Neural cell (in vitro differentiated cells): ENCODE measurements around the gene PFKFB3.

Experiments
- EP300 ChIP-seq: fragments of 450-650 bp; conservative IDR thresholded peaks from 2 replicates; pipeline ENCODE4 v1.6.1; 2014; ENCODE audit warnings: antibody characterized with exemption, mild to moderate bottlenecking, moderate library complexity; ENCODE audit not compliant: poor library complexity, severe bottlenecking
- EZH2 ChIP-seq: fragments of 200-600, 300-800 bp; shearing (Covaris generic), sonication (generic); IDR thresholded peaks from 2 replicates; pipeline ENCODE4 v1.6.1; 2014; ENCODE audit warnings: antibody characterized with exemption, low read length, borderline replicate concordance, mild to moderate bottlenecking; ENCODE audit not compliant: insufficient read depth, poor library complexity, severe bottlenecking
- MXI1 ChIP-seq: fragments of 450-650 bp; conservative IDR thresholded peaks from 2 replicates; pipeline ENCODE4 v1.6.1; 2014; ENCODE audit warnings: antibody characterized with exemption, mild to moderate bottlenecking; ENCODE audit not compliant: poor library complexity, severe bottlenecking
- POLR2AphosphoS5 ChIP-seq: IDR thresholded peaks from 2 replicates; pipeline ENCODE4 v1.6.1; 2012
- RAD21 ChIP-seq: fragments of 450-650 bp; conservative IDR thresholded peaks from 2 replicates; pipeline ENCODE4 v1.6.1; 2014; ENCODE audit warnings: antibody characterized with exemption, mild to moderate bottlenecking, moderate library complexity
- SMC3 ChIP-seq: fragments of 450-650 bp; conservative IDR thresholded peaks from 2 replicates; pipeline ENCODE4 v1.6.1; 2014; ENCODE audit warnings: antibody characterized with exemption, mild to moderate bottlenecking, moderate library complexity; ENCODE audit not compliant: poor library complexity
- TAF1 ChIP-seq: IDR thresholded peaks from 2 replicates; pipeline ENCODE4 v1.6.1; 2012; ENCODE audit warnings: low read depth
- TF ChIP-seq, protein P1 (sequence below): fragments of 450-650 bp; IDR thresholded peaks from 2 replicates; pipeline ENCODE4 v1.5.1; 2014; ENCODE audit warnings: antibody characterized with exemption, mild to moderate bottlenecking, moderate library complexity; ENCODE audit not compliant: poor library complexity, severe bottlenecking
- TF ChIP-seq, protein P2 (sequence below): IDR thresholded peaks from 2 replicates; pipeline ENCODE4 v1.6.1; 2012; ENCODE audit warnings: borderline replicate concordance

DNA sequence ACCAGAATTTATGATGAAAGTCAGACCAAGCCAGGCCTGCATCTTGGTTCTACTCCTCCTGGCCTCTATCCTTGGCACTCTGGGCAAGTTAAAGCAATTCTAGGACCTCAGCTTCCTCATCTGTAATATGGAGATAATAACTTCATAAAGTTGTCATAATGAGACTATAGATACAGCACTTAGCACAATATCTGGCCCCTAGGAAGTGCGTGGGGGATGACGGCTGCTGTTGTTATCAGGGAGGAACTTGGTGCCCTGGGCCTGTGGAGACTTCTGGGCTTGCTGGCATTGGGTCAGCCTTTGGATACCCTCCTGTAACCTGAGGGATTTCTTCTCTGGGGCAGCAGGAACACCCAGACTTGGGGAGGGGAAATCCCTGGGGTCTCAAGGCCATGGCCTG is 27.6 kb downstream of the PFKFB3 start:
- TF ChIP-seq, protein P1, sequence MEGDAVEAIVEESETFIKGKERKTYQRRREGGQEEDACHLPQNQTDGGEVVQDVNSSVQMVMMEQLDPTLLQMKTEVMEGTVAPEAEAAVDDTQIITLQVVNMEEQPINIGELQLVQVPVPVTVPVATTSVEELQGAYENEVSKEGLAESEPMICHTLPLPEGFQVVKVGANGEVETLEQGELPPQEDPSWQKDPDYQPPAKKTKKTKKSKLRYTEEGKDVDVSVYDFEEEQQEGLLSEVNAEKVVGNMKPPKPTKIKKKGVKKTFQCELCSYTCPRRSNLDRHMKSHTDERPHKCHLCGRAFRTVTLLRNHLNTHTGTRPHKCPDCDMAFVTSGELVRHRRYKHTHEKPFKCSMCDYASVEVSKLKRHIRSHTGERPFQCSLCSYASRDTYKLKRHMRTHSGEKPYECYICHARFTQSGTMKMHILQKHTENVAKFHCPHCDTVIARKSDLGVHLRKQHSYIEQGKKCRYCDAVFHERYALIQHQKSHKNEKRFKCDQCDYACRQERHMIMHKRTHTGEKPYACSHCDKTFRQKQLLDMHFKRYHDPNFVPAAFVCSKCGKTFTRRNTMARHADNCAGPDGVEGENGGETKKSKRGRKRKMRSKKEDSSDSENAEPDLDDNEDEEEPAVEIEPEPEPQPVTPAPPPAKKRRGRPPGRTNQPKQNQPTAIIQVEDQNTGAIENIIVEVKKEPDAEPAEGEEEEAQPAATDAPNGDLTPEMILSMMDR = no peak
- TF ChIP-seq SMC3 (no peak), EP300 (no peak), POLR2AphosphoS5 (no peak), TAF1 (no peak), EZH2 (no peak), RAD21 (no peak), MXI1 (no peak)
- TF ChIP-seq, protein P2, sequence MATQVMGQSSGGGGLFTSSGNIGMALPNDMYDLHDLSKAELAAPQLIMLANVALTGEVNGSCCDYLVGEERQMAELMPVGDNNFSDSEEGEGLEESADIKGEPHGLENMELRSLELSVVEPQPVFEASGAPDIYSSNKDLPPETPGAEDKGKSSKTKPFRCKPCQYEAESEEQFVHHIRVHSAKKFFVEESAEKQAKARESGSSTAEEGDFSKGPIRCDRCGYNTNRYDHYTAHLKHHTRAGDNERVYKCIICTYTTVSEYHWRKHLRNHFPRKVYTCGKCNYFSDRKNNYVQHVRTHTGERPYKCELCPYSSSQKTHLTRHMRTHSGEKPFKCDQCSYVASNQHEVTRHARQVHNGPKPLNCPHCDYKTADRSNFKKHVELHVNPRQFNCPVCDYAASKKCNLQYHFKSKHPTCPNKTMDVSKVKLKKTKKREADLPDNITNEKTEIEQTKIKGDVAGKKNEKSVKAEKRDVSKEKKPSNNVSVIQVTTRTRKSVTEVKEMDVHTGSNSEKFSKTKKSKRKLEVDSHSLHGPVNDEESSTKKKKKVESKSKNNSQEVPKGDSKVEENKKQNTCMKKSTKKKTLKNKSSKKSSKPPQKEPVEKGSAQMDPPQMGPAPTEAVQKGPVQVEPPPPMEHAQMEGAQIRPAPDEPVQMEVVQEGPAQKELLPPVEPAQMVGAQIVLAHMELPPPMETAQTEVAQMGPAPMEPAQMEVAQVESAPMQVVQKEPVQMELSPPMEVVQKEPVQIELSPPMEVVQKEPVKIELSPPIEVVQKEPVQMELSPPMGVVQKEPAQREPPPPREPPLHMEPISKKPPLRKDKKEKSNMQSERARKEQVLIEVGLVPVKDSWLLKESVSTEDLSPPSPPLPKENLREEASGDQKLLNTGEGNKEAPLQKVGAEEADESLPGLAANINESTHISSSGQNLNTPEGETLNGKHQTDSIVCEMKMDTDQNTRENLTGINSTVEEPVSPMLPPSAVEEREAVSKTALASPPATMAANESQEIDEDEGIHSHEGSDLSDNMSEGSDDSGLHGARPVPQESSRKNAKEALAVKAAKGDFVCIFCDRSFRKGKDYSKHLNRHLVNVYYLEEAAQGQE = no peak
